GM19372 (cell line): ENCODE data around the gene HIP1R.

Experiments
- ATAC-seq: cut with Tn5 transposase; IDR thresholded peaks from one replicate; pipeline ENCODE4 v1.9.1; 2021; ENCODE audit warnings: mild to moderate bottlenecking, low read depth, moderate library complexity; ENCODE audit not compliant: unreplicated experiment

Gene HIP1R

DNA sequence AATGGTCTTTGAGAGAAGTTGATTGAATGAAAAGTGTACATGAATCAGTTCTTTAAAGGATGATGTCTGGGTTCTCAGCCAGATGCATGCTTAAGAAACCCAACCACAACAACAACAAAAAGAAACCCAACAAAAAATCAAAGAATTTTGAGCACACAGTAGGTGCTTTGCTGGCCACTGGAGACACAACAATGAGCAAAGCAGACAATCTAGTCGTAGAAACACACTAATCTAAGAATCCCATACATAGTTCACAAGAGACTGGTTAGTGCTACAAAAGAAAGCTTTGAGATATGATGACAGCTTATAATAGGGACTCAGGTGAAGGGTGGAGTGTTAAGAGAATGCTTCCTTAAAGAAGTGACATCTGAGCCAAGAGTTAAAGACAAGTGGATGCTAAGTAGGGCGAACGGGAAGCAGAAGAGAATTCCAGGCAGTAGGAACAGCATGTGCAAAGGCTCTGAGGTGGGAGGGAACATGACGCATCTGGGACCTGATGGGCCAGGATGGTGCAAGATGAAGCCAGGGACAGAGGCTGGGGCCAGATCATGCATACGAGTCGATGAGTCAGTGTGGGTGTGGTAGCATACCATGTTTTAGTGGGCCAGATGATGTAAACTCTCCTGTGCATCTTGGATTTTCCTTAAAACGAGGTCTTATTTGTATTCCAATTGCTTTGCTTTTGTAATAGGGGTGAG, 4.6 kb upstream of the HIP1R start:
- ATAC-seq: no peak

DNA sequence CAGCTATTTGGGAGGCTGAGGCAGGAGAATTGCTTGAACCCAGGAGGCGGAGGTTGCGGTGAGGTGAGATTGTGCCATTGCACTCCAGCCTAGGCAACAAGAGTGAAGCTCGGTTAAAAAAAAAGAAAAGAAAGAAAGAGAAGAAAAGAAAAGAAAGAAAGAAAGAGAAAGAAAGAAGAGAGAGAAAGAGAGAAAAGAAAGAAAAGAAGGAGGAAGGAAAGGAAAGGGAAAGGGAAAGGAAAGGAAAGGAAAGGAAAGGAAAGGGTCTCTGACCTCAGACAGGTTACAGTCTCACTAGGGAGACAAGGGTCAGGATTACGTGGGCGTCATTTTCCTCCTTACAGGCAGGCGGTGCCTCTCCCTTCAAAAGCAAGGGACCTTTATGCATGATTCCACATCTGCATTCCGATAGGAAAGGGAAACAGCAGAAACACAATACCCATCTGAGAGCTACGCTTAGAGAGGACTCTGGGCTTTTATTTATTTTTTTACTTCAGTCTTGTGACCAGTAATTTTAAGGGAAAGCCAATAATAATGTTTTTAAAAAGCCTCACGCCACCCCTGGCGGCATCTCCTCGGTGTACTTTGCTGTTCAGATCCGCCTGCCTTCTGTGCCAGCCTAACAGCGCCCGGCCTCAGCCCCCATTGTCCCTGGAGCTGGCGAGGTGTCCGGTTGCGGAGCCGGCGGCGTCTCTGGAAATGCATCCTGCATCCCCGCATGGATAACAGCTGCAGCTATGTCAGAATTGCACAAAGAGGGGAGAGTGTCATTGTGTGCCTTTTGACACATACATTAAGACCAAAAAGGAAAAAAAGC, 945 bp upstream of the HIP1R start:
- ATAC-seq: no peak

DNA sequence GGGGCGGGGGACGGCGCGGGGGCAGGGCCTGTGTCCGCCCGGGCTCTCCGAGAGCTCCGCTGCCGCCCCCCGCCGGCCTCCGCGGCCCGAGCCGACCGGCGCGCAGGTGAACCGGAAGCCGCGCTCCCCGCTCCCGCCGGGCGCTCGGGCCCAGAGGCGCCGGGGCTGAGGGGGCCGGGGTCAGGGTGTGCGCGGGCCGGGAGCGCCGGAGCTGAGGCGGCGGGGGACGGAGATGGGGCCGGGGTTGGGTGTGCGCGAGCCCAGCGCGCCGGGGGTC, 431 bp downstream of the HIP1R start:
- peak; percentile 31 for ATAC-seq

DNA sequence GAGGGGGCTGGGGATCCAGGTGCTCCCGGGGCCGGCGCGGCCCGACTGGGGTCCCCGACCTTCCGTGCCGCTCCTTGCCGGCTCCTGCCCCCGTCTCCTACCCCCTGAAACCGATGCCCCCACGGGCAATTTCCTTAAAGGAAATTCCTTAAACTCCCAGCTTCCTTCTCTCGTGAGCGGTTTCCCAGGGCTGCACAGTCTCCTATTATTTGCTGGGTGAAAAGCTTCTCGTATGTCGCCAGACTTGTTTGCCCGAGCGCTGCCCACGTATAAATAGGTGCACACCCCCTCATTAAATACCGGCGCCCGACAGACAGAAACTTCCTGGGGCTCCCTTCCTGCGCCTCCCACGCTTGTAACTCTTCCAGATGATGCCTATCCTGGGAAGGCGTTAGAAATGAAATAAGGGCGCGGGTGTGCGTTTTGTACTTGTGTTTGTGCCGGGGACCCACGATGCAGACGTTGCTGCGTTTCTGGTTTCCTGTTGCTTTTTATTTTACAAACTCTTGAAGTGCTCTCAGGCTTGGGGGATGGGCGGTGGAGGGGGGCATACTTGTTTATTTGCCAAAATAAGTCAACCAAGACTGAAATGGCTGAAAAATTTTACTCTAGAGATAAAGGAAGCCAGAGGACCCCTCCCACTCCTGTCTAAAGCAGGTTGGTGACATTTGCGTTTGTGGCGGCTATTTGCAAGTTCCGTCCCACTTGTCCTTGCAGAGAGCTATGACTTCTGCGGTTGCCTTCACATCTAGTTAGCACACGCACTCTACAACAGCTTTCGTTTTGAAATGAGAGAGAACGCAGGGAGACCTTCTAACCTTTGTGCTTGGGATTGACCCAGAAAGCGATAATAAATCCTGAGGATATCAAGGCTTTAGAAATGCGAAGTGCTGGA, 1.0 kb downstream of the HIP1R start:
- peak; percentile 48 for ATAC-seq

DNA sequence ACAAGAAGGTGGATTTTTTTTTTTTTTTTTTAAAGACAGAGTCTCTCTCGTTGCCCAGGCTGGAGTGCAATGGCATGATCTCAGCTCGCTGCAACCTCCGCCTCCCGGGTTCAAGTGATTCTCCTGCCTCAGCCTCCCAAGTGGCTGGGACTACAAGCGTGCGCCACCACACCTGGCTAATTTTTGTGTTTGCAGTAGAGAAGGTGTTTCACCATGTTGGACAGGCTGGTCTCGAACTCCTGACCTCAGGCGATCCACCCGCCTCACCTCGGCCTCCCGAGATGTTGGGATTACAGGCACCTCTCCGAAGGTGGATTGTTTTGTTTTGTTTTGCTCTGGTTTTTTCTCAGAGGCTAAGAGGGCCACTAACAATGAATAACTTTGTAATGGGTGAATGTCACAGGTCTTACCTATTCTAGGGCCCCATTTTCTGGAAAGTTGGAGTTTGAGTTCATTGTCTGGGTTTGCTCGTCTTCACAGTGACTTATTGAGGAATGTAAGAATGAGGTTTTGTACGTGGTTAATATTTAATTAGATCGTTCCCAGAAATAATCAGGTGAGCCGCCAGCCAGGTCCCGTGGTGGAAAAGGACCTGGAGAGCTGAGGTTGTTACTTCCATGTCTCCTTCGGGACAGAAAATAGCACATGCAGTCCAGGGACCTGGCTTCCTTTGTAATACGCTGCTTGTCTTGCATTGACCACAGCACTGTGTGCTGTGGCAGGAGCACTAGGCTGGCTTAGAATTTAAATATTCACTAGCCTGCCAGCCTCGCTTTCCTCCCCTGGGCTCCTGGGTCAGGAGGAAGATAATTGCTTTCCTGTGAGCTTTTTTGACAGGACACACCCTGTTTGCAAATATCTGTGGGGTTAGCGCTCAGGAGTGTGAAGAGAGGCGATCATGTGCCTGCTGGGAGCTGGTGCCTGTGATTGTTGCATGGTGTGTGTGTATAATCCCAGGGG, 2.3 kb downstream of the HIP1R start:
- ATAC-seq: no peak

DNA sequence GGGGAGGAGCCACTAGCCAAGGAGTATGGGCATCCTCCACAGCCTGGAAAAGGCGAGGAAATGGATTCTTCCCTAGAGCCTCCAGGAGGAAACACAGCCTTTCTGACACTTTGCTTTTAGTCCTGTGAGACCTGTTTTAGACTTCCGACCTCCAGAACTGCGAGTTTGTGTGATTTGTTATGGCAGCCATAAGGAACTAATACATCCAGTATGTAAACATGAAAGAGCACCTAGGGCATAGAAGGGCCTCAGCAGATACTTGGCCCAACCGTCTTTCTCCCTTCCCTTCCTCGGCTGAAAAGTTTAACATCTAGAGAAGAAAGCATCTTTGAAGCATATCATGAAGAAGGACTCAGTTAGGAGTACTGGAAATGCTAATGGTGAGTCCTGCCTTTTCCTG, 3.6 kb downstream of the HIP1R start:
- ATAC-seq: no peak

DNA sequence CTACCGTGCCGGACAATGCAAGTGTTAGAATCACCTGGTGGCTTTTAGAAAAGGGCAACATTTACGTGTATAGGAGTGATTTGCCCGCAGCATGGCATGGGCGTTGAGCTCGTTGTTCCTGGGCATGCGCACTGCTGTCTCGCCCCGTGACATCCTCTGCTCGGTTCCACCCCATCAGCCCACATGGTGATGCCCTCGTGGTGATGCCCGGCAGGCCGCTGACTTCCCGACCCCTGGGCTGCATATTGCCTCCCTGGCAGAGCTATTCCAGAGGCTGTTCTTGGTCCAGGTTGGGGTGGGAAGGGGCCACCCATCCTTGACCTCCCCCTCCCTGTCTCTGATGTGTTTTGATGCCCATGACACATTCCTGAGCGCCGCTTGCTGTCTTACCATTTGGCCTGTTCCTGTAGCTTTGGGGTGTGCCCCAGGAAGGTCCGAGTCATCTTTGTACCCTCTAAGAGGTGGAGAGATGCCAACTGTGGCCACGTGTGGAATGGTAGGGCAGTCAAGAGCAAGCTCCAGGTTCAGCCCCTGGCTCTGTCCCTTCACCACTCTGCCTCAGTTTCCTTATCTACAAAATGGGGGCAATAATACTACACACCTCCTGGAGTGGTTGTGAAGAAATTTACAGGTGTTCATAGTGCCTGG, 4.8 kb downstream of the HIP1R start:
- ATAC-seq: no peak

DNA sequence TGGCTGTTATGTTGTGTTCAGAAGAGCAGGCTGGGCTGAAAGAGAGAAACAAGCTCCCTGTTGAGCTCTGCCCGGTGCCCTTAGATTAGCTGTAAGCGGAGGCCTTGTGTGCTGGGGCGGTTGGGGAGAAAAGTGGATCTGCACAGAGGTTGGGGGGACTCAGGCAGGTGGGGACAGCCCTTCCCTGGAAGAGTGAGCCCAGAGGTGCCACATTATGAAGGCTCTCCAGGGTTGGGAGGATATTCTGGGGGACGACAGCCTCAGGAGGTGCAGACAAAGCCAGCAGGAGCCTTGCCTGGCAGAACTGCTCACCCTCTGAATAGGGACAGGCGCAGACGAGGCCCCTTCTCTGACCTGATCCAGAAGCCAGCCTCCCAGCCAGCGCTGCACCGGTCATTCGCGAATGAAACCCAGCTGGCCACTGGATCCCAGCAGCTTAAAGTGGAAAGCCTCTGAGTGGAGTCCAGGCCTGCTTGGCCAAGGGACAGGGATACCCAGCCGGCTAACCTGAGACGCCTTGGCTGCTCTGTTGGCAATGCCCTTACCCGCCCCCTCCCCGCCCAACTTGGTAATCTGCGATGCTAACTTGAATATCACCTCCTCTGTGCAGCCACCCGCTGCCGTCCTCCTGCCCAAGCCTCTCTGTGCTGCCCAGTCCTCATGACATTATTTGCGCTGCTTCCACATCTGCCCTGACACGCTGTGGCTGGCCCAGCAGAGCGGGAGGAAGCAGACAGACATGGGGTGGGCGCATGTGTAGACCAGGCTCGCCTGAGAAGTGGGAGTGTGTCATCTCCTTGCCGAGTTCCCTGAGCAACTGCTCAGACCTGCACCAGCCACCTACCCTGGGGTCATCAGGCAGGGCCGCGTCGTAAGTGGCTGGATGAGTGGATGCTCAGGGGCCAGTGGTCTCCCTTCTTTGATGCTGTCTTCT, 5.6 kb downstream of the HIP1R start:
- no peak for ATAC-seq

DNA sequence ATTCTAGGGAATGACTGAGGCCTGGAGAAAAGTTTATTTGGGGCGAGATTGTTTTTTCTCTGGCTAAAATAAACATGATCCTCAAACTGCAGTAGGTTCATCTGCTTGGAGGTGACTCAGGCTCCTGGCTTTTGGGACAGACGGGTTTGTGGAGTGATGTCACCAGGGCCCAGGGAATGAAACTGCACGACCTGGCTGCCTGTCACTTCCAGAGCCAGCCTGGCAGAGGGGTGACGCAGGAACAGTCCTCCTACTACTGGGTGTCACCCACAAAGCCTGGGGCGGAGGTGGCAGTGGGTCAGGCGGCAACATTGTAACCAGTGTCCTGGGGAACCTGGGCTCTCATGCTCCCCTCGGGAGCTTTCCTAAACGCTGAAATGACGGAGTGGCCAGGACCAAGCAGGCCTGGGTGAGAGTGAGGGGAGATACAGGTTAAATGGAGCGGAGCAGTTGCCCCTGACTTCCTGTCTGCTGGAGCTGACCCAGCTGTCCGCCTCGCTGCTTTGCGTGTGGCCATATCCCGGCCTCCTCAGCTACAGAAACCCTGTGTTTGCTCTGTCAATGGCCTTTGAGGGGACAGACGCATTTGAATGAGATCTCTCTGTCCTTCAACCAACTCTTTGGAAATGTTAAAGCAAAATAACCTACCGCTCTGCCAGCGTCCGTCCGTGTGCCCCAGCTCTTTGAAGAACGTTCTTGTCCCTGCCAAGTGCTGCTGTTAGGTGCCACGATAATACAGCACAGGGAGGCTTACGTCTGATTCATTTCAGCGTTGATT, 6.5 kb downstream of the HIP1R start:
- ATAC-seq: no peak

DNA sequence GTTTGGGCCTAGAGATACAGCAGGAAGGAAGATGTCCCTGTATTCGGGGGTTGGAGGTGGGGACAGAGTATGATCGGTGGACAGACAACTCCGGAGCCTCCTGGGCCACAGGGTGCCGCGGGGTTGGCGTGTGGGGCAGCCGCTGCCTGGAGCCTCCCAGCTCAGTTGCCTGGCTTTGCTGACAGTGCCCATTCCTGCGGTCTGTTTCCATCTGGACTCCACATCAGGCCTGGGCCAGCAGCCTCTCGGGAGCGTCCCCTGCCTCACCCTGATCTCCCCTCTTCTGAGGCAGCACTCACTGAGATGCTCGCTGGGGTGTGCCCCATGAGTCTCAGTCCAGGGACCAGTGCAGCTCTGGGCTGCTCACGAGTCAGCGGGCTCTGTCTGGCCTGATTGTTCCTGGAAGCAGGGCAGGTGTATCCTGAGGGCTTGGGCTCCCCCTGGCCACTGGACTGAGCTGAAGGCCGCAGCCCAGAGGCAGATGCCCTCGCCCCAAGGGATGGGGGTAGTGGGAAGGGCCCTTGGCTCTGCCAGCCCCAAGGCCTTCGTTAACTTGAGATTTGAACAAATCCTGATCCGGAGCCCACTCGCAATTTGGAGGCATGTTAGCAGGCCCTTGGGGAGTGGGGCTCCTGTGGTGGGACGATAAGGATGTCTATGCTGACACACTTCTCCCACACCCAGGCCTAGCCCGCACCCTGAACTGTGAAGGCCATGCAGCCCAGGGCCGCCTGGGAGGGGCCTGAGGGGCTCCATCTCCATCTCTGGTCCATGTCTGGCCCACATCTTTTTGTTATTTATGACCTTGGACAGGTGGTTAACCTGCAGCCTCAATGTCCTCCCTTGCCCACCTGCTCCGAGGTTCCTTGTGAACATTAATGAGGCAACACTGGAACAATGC, 7.5 kb downstream of the HIP1R start:
- no peak for ATAC-seq

DNA sequence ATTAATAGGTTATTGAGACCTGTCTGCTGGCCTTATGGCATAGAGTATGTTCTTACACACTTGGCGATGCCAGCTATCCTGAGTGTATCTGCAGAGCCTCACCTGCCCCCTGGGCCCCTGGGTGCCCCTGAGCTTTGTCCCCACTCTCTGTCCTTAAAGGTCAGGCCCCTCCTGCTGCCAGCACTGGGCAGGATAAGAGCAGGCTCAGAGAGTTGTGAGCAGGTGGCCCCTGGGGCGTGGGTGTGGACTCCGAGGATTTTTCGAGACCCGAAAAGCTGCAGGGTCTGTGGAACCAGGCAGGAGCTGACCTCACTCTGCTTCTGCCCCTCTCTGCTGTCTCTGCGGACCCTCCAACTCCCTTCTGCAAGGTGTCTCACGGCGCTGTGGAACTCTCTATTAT, 8.2 kb downstream of the HIP1R start:
- ATAC-seq: no peak

DNA sequence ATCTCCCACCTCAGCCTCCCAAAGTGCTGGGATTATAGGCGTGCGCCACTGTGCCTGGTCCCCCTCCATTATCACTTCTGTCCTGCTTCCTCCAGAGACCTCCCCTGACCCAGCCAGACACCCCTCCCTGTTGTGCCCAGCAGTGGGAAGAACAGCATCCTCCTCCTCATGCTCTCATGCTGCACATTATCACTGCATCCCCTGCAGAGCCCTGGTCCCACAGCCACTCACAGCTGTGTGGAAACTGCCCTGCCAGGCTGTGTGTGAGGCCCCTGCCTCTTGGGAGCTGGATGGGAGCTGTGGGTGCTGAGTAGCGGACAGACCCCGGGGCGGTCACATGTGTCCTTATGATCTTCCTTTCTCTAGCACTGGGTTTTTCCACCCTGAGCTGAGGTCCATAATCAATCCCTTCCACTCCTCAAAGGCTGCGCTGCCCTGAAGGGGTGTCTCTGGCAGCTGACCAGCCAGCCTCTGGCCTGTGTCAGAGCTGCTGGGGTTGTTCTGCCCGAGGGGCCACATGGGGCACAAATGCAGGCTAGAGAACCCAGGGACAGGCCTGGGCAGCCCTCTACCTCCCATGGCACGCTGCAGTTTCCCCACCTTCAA, 9.2 kb downstream of the HIP1R start:
- no peak for ATAC-seq

DNA sequence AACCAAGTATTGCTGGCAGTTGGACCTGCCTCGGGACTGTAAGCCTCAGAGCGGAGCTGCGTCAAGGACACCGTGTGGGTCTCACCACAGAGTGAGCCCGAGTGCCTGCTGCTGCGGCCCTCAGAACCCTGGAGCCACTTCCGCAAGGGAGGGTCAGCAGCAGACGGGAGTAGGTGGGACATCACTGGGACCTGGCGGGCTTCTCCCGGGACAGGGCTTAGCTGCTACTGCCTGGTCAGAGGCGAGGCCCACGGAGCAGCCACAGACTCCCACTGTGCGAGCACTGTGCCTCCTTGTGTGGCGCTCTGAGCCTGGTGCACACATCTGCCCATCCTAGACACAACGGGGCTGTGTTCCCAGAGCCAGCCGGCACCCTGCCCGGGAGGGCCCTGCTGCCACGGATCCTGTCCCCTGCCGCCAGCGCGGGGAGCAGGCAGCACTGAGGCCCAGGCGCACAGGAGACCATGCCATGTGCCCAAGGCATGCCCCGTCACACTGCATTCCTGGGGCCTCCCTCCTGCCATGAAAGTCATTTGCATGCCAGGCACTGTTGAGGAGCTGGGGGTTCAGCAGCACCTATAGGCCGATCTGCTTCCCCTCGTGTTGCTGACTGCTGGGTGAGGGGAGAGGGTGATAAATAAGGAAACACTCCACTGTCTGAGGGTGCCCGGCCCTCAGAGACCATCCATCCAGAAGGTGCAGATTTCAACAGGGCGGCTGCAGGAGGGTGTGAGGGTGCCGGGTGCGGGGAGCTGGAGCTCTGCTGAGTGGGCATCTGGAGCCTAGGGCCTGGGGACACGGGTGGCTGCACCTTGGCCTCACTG, 10.0 kb downstream of the HIP1R start:
- no peak for ATAC-seq

DNA sequence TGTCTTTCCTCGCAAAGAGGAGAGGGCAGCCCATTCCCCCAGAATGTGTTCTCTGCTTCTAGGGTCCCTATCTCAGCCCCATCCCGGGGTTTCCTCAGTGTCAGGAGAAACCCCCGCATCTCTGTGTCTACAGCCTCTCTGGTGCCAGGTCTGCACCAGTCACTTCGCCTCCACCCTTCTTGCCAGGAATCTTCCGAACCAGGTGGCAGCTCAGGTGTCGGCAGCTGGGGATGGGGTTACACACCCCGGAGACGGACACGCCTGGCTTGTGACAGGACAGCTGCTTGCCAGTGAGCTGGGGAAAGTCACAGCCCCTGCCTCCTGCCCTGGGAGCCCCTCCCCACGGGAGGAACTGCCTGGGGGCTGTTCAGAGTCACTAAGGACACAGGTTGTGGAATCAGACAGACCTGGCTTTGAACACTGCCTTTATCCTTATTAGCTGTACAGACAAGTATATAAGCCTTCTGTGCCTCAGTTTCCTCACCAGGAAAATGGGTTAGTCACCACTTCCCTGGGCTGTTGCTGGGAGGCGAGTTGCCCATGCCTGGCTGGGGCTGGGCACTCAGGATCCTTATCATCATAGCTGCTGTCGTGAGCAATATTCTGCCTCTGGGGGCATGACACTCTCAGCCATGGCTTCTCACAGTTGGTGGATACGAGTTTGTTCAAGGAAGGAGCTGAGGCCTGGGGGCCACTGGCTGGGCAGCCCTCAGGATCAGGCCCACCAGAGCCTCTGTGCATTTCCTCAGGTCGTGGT, 10.8 kb downstream of the HIP1R start:
- ATAC-seq: no peak
